Esophagus squamous epithelium (tissue), 4 donors: Measurements from ENCODE around the gene ELAVL2.

Experiments
- CTCF ChIP-seq, 6 experiments: fragments of 450-650 bp in 4 of 6; fragments of 200-600 bp in 2 of 6; sonication (generic) in 2 of 6; IDR thresholded peaks; one replicate each; pipeline ENCODE4 v1.5.1; 2016 to 2019; ENCODE audit warnings: antibody characterized with exemption in 6 of 6, mild to moderate bottlenecking in 4 of 6, moderate library complexity in 4 of 6
- POLR2A ChIP-seq, 4 donors: fragments of 450-650 bp; IDR thresholded peaks; one replicate each; pipeline ENCODE4 v1.6.1; 2017; ENCODE audit warnings: antibody characterized with exemption in 4 of 4, mild to moderate bottlenecking in 4 of 4, moderate library complexity in 3 of 4

- TF ChIP-seq CTCF (IDR thresholded peaks at IDR 0.05), result no peak
- TF ChIP-seq POLR2A (IDR thresholded peaks at IDR 0.05), result no peak
Observed at GRCh38 chr9:23686257-23686656, 139.8 kb downstream of the ELAVL2 start.
